ENCODE results near the gene CHMP4B.
A peak's percentile ranks its signal among the peaks of the same experiment; 100 is the strongest.

CHMP4B gene

DNA sequence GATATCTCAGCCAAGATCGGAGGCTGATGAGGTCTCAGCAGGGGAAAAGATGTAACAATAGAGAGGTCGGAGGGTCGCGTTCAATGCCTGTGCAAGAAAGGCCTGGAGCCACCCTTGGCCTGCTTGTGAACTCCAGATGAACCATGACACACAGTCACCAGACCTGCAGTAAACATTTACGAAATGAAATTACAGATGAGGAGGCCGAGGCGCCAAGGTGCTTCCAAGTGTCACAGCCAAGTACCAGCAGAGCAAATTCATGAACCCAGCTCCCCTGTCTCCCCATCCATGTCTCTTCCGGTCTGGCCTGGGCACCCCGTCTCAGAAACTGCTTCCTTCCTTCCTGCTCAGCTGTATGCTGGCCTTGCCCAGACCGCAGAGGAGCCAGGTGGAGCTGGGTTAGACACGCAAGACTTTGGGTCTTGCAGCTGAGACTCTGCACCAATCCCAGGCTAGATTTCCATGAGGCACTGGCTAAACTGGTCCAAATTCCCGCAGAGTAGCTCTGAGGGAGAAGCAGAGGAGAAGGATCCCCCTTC is 48.1 kb downstream of the CHMP4B start:
- peaks cover 6% of the 10 kb centered on the region for H3K4me1 ChIP-seq (ENCODE audit: control insufficient read depth, insufficient read depth, low read length)
- H3K4me2 ChIP-seq (ENCODE audit: low read length) = no peak overlapping the region
- H3K9ac ChIP-seq (ENCODE audit: low read depth, low read length) = no peak overlapping the region
- no peaks in the 10 kb centered on the region for H3K9me3 ChIP-seq (replicated peaks; ENCODE audit: low read length)
- H3K27me3 ChIP-seq (ENCODE audit: control insufficient read depth, insufficient read depth, low read length) = peaks cover under 1% of the 10 kb centered on the region
- peaks cover 30% of the 10 kb centered on the region for H3K36me3 ChIP-seq (ENCODE audit: insufficient read depth, low read length)
- no peak overlapping the region for H3K4me3 ChIP-seq (ENCODE audit: low read length)

DNA sequence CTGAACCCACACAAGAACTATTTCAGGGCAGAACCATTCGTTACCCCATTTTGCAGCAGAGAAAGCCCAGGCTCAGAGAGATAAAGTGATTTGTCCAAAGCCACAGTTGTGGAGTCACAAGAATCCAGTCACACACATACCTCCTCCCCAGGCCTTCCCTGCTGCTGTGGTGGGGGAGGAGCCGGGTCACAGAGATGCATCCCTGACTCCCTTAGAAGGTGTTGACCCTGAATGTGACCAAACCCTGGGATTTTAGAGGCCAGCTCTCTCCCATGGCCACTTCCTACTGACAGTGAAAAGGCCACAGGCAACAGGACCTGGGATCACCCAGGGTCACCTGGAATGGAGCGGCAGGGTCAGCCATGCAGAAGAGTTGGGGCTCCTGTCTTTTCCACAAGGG is 48.6 kb downstream of the CHMP4B start:
- no peak overlapping the region for H3K9ac ChIP-seq (ENCODE audit: low read depth, low read length)
- H3K4me3 ChIP-seq (ENCODE audit: low read length) = no peak overlapping the region
- H3K27me3 ChIP-seq (ENCODE audit: control insufficient read depth, insufficient read depth, low read length) = peaks cover 6% of the 10 kb centered on the region

DNA sequence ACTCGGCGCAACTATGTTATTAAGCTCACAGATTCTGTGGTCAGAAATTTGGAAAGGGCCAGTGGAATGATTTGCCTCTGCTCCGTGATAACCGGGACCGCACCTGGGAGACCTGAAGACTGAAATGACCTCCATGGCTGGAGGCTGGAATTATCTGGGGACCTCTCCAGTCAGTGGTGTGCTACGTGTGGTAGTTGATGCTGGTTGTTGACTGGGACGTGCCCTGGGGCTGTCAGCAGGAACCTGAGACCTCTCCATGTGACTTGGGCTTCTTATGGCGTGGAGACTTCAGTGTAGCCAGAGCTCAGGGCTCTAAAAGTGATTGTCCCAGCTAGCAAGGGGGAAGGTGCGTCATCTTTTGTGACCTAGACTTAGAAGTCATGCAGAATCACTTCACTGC is 50.3 kb downstream of the CHMP4B start:
- Histone ChIP-seq H3K9ac (ENCODE audit: low read depth, low read length) (no peak overlapping the region), H3K4me2 (ENCODE audit: low read length) (no peak overlapping the region), H3K9me3 (replicated peaks; ENCODE audit: low read length) (no peaks in the 10 kb centered on the region)

More for the DNA sequence above, 48.6 kb downstream of the CHMP4B start:
- H3K9me3 ChIP-seq (replicated peaks; ENCODE audit: low read length) = no peaks in the 10 kb centered on the region
- no peak overlapping the region for H3K4me2 ChIP-seq (ENCODE audit: low read length)
- H3K4me1 ChIP-seq (ENCODE audit: control insufficient read depth, insufficient read depth, low read length) = peaks cover 6% of the 10 kb centered on the region
- H3K36me3 ChIP-seq (ENCODE audit: insufficient read depth, low read length) = peaks cover 25% of the 10 kb centered on the region

DNA sequence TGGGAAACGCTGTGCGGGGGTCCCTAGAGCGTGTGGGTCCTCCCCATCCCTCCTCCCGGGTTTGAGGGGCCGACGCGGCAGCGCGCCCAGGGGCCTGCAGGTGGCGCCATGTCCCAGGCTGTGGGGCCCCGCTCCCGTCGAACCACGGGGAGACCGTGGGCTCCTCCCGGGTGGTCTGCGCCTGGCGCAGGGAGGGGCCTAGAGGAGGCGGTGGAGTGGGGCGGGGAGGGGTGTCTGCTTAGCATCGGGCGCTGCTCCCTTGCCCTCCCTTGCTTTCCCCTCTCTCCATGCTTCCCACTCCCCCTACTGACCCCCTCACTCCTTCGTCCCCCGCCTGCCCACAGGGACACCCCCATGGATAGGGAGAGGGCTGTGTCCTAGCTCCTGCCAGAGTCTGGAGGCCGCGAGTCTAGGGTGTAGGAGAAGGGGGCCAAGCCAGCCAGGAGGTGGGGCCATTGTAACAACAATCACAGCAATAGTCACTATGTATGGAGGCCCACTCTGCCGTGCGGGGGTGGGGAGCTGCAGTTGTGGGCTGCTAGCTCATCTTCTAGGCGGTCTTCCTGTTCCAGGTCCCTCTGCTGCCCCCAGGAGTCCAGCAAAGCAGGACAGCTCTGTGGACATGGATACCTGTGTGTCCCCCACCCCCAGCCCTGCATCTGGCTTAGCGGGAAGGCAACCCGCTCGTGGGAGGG is 51.7 kb downstream of the CHMP4B start:
- Histone ChIP-seq H3K9ac (ENCODE audit: low read depth, low read length) (peak overlapping the region; percentile 18), H3K4me1 (ENCODE audit: control insufficient read depth, insufficient read depth, low read length) (peaks cover 6% of the 10 kb centered on the region), H3K27me3 (ENCODE audit: control insufficient read depth, insufficient read depth, low read length) (peaks cover 26% of the 10 kb centered on the region), H3K4me2 (ENCODE audit: low read length) (peak overlapping the region; percentile 77), H3K9me3 (replicated peaks; ENCODE audit: low read length) (no peaks in the 10 kb centered on the region), H3K36me3 (ENCODE audit: insufficient read depth, low read length) (peaks cover under 1% of the 10 kb centered on the region), H3K4me3 (ENCODE audit: low read length) (peak overlapping the region; percentile 34)

More for the DNA sequence above, 50.3 kb downstream of the CHMP4B start:
- H3K4me1 ChIP-seq (ENCODE audit: control insufficient read depth, insufficient read depth, low read length) = peaks cover 6% of the 10 kb centered on the region
- peaks cover 13% of the 10 kb centered on the region for H3K36me3 ChIP-seq (ENCODE audit: insufficient read depth, low read length)
- peaks cover 16% of the 10 kb centered on the region for H3K27me3 ChIP-seq (ENCODE audit: control insufficient read depth, insufficient read depth, low read length)
- no peak overlapping the region for H3K4me3 ChIP-seq (ENCODE audit: low read length)

DNA sequence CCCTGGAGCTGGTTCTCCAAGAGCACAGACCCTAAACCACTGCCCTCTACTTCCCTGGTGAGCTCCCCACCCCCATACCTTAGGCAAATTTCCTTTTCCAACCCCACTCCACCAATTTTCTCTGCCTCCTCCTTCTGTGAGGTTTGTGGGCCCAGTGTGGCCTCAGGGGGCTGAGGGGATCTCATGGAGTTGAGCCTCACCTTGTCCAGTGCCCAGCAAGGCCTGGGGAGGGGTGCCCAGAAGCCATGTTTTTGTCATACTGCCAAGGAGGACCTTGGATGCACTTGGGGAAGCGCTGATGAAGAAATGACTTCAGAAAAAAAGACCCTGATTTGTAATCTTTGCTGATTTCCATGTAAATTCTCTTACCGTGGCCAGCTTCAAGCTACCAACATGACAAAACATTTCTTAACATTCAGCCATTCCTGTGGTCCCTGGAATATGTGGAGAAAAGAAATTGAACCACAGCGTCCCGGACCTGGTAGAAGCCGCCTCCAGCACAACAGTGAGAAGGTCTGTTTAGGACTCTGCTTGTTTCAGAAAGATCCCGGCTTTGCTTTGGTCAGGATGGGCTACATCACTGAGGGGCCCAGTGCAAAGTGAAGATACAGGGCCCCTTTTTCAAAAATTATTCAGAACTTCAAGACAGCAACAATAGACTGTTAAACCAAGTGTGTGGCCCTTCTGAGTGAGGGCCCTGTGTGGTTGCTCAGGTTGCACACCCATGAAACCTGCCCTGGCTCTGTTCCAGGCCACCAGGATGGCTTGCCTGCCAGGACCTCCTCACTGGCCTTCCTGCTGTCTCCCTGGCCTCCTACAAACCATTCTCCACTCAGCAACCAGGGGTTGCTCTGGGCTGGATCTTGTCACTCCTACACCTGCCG is 52.5 kb downstream of the CHMP4B start:
- Histone ChIP-seq H3K9ac (ENCODE audit: low read depth, low read length) (no peak overlapping the region), H3K4me2 (ENCODE audit: low read length) (no peak overlapping the region), H3K4me1 (ENCODE audit: control insufficient read depth, insufficient read depth, low read length) (peaks cover 6% of the 10 kb centered on the region), H3K4me3 (ENCODE audit: low read length) (no peak overlapping the region), H3K27me3 (ENCODE audit: control insufficient read depth, insufficient read depth, low read length) (peaks cover 35% of the 10 kb centered on the region), H3K36me3 (ENCODE audit: insufficient read depth, low read length) (no peaks in the 10 kb centered on the region), H3K9me3 (replicated peaks; ENCODE audit: low read length) (no peaks in the 10 kb centered on the region)

DNA sequence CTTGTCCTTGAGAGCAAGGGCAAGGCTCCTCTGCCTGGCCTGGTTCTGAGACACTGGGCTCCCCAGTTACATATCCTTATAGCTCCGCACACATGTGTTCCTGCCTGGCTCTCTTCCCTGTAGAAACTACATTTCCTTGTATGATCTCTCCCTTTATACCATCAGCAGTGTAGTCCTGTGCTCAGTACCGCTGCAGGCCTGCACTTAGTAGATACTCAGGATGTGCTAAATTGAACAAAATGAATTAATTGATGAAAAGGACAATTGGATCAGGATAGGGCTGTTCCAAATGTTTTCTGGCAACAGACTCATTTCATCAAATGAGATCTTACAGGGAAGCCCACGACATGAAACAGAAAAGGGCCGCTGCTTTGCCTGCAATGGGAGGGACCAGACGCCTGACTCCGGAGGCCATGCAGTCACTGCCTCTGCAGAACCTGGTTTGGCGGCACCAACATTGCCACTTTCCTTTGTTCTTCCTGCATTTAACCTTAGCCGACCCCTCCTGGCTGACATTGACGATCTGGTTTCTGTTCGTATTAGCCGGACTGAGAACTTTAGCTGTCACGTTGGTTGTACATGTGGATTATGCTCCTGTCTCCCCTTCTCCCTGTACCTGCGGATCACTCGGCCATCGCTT is 53.3 kb downstream of the CHMP4B start:
- Histone ChIP-seq H3K4me2 (ENCODE audit: low read length) (no peak overlapping the region), H3K4me1 (ENCODE audit: control insufficient read depth, insufficient read depth, low read length) (peaks cover 6% of the 10 kb centered on the region), H3K4me3 (ENCODE audit: low read length) (no peak overlapping the region), H3K9me3 (replicated peaks; ENCODE audit: low read length) (no peaks in the 10 kb centered on the region), H3K27me3 (ENCODE audit: control insufficient read depth, insufficient read depth, low read length) (peaks cover 41% of the 10 kb centered on the region), H3K36me3 (ENCODE audit: insufficient read depth, low read length) (no peaks in the 10 kb centered on the region), H3K9ac (ENCODE audit: low read depth, low read length) (no peak overlapping the region)

DNA sequence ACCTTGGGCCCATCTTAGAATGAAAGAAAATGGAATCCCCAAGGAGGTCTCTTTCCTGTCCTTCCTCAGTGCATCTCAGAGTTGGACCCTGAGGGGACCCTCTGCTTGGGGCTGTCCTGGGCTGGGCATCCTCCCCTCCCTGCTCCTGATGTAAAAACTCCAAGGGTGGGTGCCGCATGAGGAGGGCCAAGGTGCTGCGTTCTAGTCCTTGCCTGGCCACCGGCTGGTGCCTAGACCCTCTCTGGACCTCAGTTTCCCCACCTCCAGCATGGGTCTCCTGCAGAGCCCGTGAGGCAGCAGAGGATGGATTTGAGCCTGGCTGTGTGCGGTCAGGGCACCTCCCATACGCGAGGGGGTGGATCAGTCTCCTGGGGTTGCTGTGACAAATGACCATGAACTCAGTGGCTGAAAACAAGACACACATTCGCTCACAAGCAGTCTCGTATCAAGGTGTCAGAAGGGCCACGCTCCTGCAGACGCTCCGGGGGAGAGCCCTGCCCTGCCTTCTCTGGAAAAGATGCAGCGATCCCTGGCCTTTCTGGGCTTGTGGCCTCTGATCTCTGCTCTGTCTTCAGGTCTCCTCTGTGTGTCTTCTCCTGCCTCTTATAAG is 54.7 kb downstream of the CHMP4B start:
- no peak overlapping the region for H3K4me3 ChIP-seq (ENCODE audit: low read length)
- no peak overlapping the region for H3K9ac ChIP-seq (ENCODE audit: low read depth, low read length)
- H3K4me2 ChIP-seq (ENCODE audit: low read length) = no peak overlapping the region
- H3K27me3 ChIP-seq (ENCODE audit: control insufficient read depth, insufficient read depth, low read length) = peaks cover 48% of the 10 kb centered on the region
- no peaks in the 10 kb centered on the region for H3K36me3 ChIP-seq (ENCODE audit: insufficient read depth, low read length)
- no peaks in the 10 kb centered on the region for H3K9me3 ChIP-seq (replicated peaks; ENCODE audit: low read length)
- H3K4me1 ChIP-seq (ENCODE audit: control insufficient read depth, insufficient read depth, low read length) = peaks cover 6% of the 10 kb centered on the region

DNA sequence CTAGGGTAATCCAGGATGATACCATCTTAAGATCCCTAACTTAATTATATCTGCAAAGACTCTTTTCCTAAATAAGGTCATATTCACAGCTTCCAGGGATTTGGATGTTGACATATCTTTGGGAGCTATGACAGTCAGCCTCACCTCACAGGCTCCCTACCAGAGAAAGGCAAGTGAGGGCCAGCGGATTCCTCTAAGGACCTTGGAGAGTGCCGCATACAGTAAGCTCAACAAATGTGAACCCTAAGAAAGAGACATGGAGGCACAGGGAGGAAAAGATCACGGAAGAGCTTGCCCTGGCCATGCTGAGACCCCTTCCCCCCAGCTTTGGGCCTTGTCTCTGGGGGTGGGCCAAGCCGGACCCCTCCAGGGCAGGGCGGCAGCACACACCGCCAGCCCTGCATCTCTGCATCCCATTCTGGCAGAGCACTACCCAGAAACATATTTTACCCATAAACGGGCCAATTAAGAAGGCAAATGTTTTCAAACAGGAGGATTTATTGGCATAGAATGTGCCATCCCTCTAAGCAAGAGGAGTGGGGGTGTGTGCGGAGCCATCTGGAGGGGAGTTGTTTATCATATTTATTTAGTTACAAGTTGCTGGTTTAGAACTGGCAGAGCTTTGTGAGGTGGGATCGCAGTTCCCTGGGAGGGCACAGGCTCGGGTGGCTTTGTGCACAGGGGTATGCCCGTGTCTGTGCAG is 55.4 kb downstream of the CHMP4B start:
- no peaks in the 10 kb centered on the region for H3K9me3 ChIP-seq (replicated peaks; ENCODE audit: low read length)
- H3K36me3 ChIP-seq (ENCODE audit: insufficient read depth, low read length) = no peaks in the 10 kb centered on the region
- peaks cover 54% of the 10 kb centered on the region for H3K27me3 ChIP-seq (ENCODE audit: control insufficient read depth, insufficient read depth, low read length)
- H3K9ac ChIP-seq (ENCODE audit: low read depth, low read length) = no peak overlapping the region
- H3K4me3 ChIP-seq (ENCODE audit: low read length) = no peak overlapping the region
- peaks cover 6% of the 10 kb centered on the region for H3K4me1 ChIP-seq (ENCODE audit: control insufficient read depth, insufficient read depth, low read length)
- no peak overlapping the region for H3K4me2 ChIP-seq (ENCODE audit: low read length)

DNA sequence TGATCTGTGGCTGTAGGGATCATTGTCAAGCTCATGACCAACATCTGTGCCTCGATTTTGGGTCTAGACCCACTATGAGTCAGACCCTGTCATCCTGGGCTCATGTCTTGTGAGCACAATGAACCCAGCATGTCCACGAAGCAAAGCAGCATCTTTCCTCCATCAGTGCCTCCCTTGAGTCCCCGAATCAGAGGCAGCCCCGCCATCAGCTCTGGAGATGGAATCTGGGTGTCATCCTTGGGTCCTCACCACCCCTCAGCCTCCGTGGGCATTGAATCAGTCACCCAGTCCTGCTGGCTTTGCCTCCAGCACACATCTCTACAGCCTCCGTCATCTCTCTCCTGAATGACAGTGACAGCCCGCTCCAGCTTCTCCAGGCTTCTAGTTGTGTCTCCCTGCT is 56.9 kb downstream of the CHMP4B start:
- no peak overlapping the region for H3K4me3 ChIP-seq (ENCODE audit: low read length)
- no peaks in the 10 kb centered on the region for H3K4me1 ChIP-seq (ENCODE audit: control insufficient read depth, insufficient read depth, low read length)
- no peaks in the 10 kb centered on the region for H3K36me3 ChIP-seq (ENCODE audit: insufficient read depth, low read length)
- H3K4me2 ChIP-seq (ENCODE audit: low read length) = no peak overlapping the region
- H3K9ac ChIP-seq (ENCODE audit: low read depth, low read length) = no peak overlapping the region
- H3K27me3 ChIP-seq (ENCODE audit: control insufficient read depth, insufficient read depth, low read length) = peaks cover 60% of the 10 kb centered on the region
- no peaks in the 10 kb centered on the region for H3K9me3 ChIP-seq (replicated peaks; ENCODE audit: low read length)

DNA sequence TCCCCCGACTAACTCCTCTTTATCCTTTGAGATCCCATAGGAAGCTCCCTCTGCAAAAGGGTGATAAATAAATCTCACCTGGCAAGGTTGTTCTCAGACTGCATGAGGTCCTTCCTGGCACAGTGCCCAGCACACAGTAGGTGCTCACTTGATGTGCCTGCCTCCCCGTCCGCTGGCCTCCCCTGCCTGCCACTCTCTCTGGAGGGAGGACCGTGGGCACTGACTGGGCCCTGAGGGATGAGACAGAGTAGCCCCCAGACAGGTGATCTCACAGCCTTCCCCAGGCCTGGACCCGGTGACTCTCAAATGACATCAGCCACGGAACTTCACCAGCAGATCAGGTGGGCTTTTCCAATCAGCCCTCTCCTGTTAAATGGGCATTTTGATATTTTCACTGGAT is 57.4 kb downstream of the CHMP4B start:
- no peak overlapping the region for H3K4me3 ChIP-seq (ENCODE audit: low read length)
- peaks cover 65% of the 10 kb centered on the region for H3K27me3 ChIP-seq (ENCODE audit: control insufficient read depth, insufficient read depth, low read length)

More for the DNA sequence above, 57.4 kb downstream of the CHMP4B start:
- no peaks in the 10 kb centered on the region for H3K4me1 ChIP-seq (ENCODE audit: control insufficient read depth, insufficient read depth, low read length)
- H3K9ac ChIP-seq (ENCODE audit: low read depth, low read length) = no peak overlapping the region
- no peaks in the 10 kb centered on the region for H3K36me3 ChIP-seq (ENCODE audit: insufficient read depth, low read length)
- no peaks in the 10 kb centered on the region for H3K9me3 ChIP-seq (replicated peaks; ENCODE audit: low read length)
- H3K4me2 ChIP-seq (ENCODE audit: low read length) = no peak overlapping the region
